Mesodermal cell (in vitro differentiated cells): ENCODE measurements around the gene C12orf56.
"Not testable (repeated sequence)": the region's sequence is repeated elsewhere in the genome, so short reads cannot be mapped to it uniquely, and the experiment has no call there.

Experiments used
- H3K27ac ChIP-seq: 2 replicates; pipeline ENCODE4 v1.7.0; 2013; ENCODE audit warnings: mild to moderate bottlenecking, low read depth, low read length, moderate library complexity; ENCODE audit not compliant: severe bottlenecking
- H3K36me3 ChIP-seq: 2 replicates; pipeline ENCODE4 v1.7.1; 2013; ENCODE audit warnings: mild to moderate bottlenecking, low read length, moderate library complexity; ENCODE audit not compliant: control insufficient read depth, insufficient read depth
- H3K4me1 ChIP-seq: one replicate; pipeline ENCODE4 v1.7.1; 2013; ENCODE audit warnings: mild to moderate bottlenecking, low read length; ENCODE audit not compliant: insufficient read depth, control insufficient read depth, poor library complexity, severe bottlenecking
- H3K4me3 ChIP-seq: 2 replicates; pipeline ENCODE4 v1.7.0; 2013; ENCODE audit warnings: low read length, control low read depth, mild to moderate bottlenecking; ENCODE audit not compliant: insufficient read depth, poor library complexity, severe bottlenecking; ENCODE audit errors: extremely low read depth
- H3K9me3 ChIP-seq: 2 replicates; pipeline ENCODE4 v1.7.1; 2013; ENCODE audit warnings: mild to moderate bottlenecking, low read length, moderate library complexity; ENCODE audit not compliant: control insufficient read depth
- WGBS, 2 experiments: methylation state at CpG; one replicate each; pipeline ENCODE4 v1.1.5; 2013; ENCODE audit warnings: missing lambda C conversion rate in 2 of 2; ENCODE audit not compliant: insufficient coverage in 2 of 2; 5-methylcytosine and 5-hydroxymethylcytosine counted together

Gene C12orf56

DNA sequence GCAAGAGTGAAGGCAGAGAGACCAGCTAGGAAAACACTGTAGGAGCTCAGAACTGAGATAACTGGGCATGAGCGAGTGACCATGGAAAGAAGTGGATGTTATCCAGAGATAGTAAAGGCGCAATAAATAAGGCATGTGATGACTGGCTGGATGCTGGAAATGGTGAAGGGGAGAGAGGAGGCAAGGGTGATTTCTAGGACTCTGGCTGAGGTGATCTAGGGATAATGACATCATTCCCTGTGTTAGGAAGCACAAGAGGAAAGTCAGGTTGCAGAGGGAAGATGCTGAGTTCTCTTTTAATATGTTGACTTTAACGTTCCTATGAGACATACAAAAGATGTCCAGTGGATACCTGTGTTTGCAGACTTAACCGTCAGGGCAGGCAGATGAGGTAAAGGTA, 78.7 kb downstream of the C12orf56 start:
- whole genome bisulfite sequencing, 2 experiments: 86 to 91% methylated on average over 2 to 3 of the region's 4 CpGs
- H3K9me3 ChIP-seq: no peaks in the 10 kb centered on the region

DNA sequence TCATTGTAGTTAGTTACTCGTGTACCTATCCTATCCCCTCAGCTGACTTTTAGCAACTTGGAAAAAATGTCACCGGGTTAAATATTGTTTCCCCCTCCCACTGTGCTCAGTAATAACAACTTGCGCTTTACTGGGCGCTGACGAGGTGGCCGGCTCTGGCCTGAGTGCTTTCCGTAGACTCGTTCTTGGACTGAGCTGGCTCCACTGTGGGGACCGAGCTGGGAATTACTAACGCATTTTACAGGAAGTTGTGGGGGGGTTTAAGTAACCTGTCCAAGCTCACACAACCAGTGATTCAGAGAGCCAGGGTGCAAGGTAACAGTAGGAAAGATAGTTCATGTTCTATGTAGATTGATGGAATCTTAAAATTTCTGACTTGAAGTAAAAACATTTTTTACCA, 86.0 kb downstream of the C12orf56 start:
- Histone ChIP-seq H3K4me1 (no peaks in the 10 kb centered on the region), H3K27ac (no peak overlapping the region), H3K36me3 (no peaks in the 10 kb centered on the region), H3K9me3 (no peaks in the 10 kb centered on the region), H3K4me3 (no peak overlapping the region)
- 78 to 82% methylated on average over 8 to 10 of the region's 10 CpGs for WGBS, 2 experiments

More for the DNA sequence above, 78.7 kb downstream of the C12orf56 start:
- Histone ChIP-seq H3K27ac (no peak overlapping the region), H3K4me1 (no peaks in the 10 kb centered on the region), H3K4me3 (no peak overlapping the region), H3K36me3 (no peaks in the 10 kb centered on the region)

DNA sequence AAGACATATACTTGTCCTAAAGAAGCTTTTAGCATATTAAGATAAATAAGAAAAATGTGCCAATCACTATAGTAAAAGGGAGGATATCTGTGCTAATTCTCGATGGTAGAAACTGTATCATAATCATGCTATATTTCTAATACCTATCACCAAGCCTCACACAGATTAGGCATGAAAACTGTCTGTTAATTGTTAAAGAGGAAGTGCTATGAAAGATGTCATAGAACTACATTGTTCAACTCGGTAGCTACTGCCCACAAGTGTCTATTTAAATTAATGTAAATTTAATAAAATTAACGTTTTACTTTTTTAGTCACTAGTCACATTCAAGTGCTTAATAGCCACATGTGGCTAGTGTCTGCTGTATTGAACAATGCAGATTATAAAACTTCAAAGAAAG, 90.9 kb downstream of the C12orf56 start:
- Histone ChIP-seq H3K36me3 (no peaks in the 10 kb centered on the region), H3K4me1 (no peaks in the 10 kb centered on the region), H3K9me3 (no peaks in the 10 kb centered on the region), H3K4me3 (no peak overlapping the region), H3K27ac (no peak overlapping the region)
- no CpG with 5 or more reads among the region's 3 CpGs for whole genome bisulfite sequencing, 2 experiments

DNA sequence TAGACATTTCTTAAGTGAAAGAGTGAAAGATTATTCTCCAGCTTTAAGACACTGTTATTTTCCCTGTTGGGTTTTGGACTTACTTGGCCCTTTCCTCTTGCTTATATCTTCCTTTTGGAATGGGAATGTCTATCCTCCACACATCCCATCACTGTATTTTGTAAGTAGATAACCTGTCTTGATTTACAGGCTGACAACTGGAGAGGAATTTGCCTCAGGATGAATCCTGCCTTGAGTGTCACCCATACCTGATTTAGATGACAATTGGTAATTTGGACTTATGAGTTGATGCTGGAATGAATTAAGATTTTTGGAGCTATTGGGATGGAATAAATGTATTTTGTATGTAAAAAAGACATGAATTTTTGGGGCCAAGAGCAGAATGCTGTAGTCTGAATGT, 94.3 kb downstream of the C12orf56 start:
- Histone ChIP-seq H3K9me3 (no peaks in the 10 kb centered on the region), H3K4me1 (no peaks in the 10 kb centered on the region), H3K4me3 (no peak overlapping the region), H3K36me3 (no peaks in the 10 kb centered on the region), H3K27ac (no peak overlapping the region)

DNA sequence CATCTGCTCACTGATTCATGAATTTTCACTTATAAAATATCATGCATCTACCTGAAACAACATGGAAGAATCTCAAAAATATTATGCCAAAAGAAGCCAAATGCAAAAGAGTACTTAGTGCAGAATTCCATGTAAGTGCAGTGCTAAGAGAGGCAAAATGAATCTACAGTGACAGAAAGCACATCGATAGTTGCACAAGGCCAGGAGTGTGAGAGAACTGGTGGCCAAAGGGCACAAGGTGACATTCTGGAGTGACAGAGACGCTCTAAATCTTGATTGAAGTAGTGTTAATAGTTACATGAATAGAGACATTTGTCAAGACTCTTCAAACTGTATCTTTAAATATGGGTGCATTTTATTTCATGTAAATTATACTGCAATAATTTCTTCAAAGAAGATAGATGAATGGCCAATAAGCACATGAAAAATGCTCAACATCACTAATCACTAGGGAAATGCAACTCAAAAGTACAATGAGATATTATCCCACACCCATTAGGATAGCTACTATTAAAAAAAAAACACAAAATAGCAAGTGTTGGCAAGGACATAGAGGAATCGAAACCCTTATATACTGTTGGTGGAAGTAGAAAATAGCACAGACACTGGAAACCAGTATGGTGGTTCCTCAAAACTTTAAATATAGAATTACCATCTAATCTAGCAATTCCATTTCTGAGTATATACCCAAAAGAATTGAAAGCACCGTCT, 96.7 kb downstream of the C12orf56 start:
- Histone ChIP-seq H3K4me3 (no peak overlapping the region), H3K9me3 (no peaks in the 10 kb centered on the region), H3K27ac (no peak overlapping the region), H3K36me3 (no peaks in the 10 kb centered on the region), H3K4me1 (no peaks in the 10 kb centered on the region)
- WGBS, 2 experiments: 100% methylated on average over 1 to 2 of the region's 4 CpGs

DNA sequence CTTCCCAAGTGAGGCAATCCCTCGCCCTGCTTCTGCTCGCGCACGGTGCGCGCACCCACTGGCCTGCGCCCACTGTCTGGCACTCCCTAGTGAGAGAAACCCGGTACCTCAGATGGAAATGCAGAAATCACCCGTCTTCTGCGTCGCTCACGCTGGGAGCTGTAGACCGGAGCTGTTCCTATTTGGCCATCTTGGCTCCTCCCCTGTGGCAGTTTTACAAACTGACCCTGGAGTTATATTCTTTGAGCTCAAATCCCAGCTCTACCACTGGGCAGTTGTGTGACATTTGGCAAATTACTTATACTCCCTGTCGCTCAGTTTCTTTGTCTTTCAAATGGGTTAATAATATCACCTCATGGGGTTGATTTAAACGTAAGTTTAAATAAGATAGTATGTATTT, 97.4 kb downstream of the C12orf56 start:
- H3K27ac ChIP-seq, H3K4me3 ChIP-seq, H3K9me3 ChIP-seq, H3K36me3 ChIP-seq, H3K4me1 ChIP-seq: not testable (repeated sequence)
- 80 to 99% methylated on average over 1 to 5 of the region's 15 CpGs for WGBS, 2 experiments

DNA sequence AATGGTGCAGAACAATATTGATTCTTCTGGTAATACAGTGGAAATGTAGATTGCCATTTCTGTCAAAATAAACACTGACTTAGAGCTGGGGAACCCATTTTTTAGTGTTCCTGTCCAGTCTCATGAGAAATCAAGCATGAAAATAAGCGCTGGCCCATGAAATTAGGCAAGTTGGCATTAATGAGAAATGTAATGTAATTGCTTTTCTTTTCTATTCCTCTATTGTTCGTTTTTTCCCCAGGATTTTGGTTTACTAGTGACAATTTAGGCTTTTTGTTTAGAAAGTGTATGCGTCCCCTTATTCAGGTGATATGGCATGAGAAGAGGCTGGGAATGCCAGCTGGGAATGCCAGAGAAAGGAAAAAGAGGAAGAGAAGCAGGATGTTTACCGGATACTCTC, 104.0 kb downstream of the C12orf56 start:
- WGBS, 2 experiments: 74 to 97% methylated on average over 2 to 3 of the region's 4 CpGs
- H3K9me3 ChIP-seq: no peaks in the 10 kb centered on the region
- H3K4me1 ChIP-seq: no peaks in the 10 kb centered on the region
- H3K4me3 ChIP-seq: no peak overlapping the region
- no peak overlapping the region for H3K27ac ChIP-seq
- H3K36me3 ChIP-seq: no peaks in the 10 kb centered on the region

DNA sequence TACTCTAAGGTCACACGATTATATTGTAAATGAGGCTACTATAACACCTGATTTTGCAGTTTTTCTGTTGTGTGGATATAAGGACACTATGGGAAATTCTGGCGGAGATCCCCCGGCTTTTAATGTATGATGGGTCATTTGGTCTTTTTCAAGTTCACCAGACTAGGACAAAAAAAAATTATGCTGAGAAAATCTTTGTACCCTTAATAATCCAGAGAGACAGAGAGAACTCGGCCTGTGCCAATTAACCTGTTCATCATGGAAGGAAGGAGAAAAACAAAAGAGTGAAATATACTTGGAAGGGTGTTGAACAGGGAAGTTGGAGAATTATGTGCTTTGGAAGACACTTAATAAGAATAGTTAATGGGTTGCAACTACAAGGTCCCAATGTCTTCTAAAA, 106.3 kb downstream of the C12orf56 start:
- Histone ChIP-seq H3K4me3 (no peak overlapping the region), H3K27ac (no peak overlapping the region), H3K4me1 (no peaks in the 10 kb centered on the region), H3K36me3 (no peaks in the 10 kb centered on the region), H3K9me3 (no peaks in the 10 kb centered on the region)
- WGBS, 2 experiments: 93 to 100% methylated on average over 2 to 3 of the region's 4 CpGs

DNA sequence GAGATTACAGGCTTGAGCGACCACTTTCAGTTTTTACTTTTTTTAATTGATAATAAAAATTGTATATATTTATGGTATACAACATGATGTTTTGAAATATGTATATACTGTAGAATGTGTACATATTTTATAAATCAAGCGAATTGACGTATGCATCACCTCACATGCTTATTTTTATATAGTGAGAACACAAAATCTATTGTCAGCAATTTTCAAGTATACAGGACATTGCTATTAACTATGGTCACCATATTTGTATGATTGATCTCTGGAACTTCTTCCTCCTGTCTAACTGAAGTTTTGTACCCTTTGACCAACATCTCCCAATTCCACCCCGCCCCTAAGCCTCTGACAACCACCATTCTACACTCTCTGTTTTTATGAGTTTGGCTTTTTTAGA, 112.1 kb downstream of the C12orf56 start:
- Histone ChIP-seq H3K4me3 (no peak overlapping the region), H3K9me3 (no peaks in the 10 kb centered on the region), H3K36me3 (no peaks in the 10 kb centered on the region), H3K27ac (no peak overlapping the region), H3K4me1 (no peaks in the 10 kb centered on the region)
- WGBS, 2 experiments: no CpG with 5 or more reads among the region's 4 CpGs

DNA sequence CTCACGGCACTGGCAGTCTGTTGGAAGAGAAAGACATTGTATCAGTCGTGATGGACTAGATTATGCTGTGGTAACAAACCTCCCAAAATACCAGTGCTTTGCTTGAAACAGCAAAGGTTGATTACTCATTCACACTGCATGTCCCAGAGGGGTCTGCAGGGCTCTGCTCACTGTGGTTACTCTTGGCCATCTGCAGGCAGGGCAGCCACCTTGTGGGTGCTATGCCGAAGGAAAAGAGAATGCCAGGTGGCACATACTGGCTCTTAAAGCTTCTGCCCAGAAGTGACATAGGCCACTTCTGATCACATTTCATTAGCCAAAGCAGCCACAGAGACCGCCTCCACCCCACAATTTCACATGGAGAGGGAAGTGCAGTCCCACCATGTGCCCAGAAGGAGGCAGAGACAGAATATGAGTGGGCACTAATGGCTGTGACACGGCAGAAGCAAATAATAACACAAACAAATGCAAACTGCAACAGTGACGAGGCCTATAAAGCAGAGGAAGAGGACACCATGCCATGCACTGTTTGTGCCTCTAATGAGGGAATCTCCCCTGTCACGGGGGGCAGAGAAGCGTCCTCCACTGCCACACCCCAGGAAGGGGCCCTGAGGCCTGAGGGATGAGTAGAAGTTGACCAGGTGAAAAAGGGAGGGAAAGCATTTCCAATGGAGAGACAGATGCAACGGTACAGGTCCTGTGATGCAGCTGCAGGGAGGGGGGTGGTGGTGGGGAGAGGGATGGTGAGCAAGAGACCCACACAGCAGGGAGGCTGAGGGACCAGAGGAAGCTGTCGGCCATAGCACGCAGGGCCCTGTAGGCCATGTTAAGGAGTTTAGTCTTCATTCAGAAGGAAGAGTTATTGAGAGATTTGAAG, 116.8 kb downstream of the C12orf56 start:
- 51 to 60% methylated on average over 6 to 9 of the region's 11 CpGs for WGBS, 2 experiments
- no peaks in the 10 kb centered on the region for H3K4me1 ChIP-seq
- no peak overlapping the region for H3K4me3 ChIP-seq
- no peaks in the 10 kb centered on the region for H3K9me3 ChIP-seq
- no peaks in the 10 kb centered on the region for H3K36me3 ChIP-seq
- H3K27ac ChIP-seq: no peak overlapping the region

DNA sequence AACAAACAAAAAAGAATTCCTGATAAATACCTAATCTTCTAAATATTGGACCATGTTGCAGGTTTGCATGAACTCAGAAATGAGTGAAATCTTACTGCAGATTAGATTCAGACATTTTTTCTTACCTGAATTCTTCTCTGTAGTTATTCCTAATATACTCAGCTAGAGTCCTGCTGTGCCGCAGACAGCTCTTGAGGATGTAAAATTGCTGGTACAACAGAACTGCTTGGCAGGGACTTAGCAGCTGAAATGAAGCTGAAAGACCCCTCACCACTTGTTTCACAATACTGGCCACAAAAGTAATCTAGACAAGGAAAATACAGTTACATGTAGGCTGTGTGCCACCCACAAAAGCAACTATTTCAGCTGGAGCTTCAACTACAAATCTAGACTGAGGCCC, 120.1 kb downstream of the C12orf56 start:
- 100% methylated on average over 1 of the region's 1 CpG; no CpG with 5 or more reads in 1 of the 2 experiments for WGBS, 2 experiments
- H3K9me3 ChIP-seq: no peaks in the 10 kb centered on the region
- H3K36me3 ChIP-seq: no peaks in the 10 kb centered on the region
- H3K4me1 ChIP-seq: no peaks in the 10 kb centered on the region
- H3K4me3 ChIP-seq: no peak overlapping the region
- H3K27ac ChIP-seq: no peak overlapping the region
